Measurements from ENCODE around the gene DDHD1.
A peak's percentile ranks its signal among the peaks of the same experiment; 100 is the strongest.
"Not testable (repeated sequence)": the region's sequence is repeated elsewhere in the genome, so short reads cannot be mapped to it uniquely, and the experiment has no call there.

The DDHD1 gene

GRCh38 chr14:53152887-53153701 is at the start of gene DDHD1:
TSS of gene DDHD1 (minus strand) at chr14:53153323. CDS start at chr14:53153098, 225 bp downstream.
- DNase-seq = peak; percentile 92

GRCh38 chr14:53195949-53196348 is 42.8 kb upstream of the DDHD1 start:
- no peak for DNase-seq

- DNase-seq = no peak
Measured at GRCh38 chr14:53193193-53193592, 40.1 kb upstream of the DDHD1 start.

GRCh38 chr14:53192052-53192760 is 39.1 kb upstream of the DDHD1 start:
- no peak for DNase-seq

GRCh38 chr14:53190938-53191337 is 37.8 kb upstream of the DDHD1 start:
- DNase-seq = no peak

- DNase-seq = no peak
Measured at GRCh38 chr14:53187921-53188463, 34.9 kb upstream of the DDHD1 start.

GRCh38 chr14:53186532-53186931 is 33.4 kb upstream of the DDHD1 start:
- DNase-seq = no peak

- DNase-seq = no peak
Measured at GRCh38 chr14:53183611-53184010, 30.5 kb upstream of the DDHD1 start.

- DNase-seq = no peak
Measured at GRCh38 chr14:53183056-53183455, 29.9 kb upstream of the DDHD1 start.

- DNase-seq = not testable (repeated sequence)
Measured at GRCh38 chr14:53181463-53182081, 28.4 kb upstream of the DDHD1 start.

GRCh38 chr14:53180272-53181221 is 27.4 kb upstream of the DDHD1 start:
- DNase-seq = peak; percentile 65

GRCh38 chr14:53179486-53180005 is 26.4 kb upstream of the DDHD1 start:
- DNase-seq = not testable (repeated sequence)

GRCh38 chr14:53175375-53175774 is 22.3 kb upstream of the DDHD1 start:
- no peak for DNase-seq

- no peak for DNase-seq
Measured at GRCh38 chr14:53174918-53175317, 21.8 kb upstream of the DDHD1 start.

- DNase-seq = no peak
Measured at GRCh38 chr14:53168786-53169185, 15.7 kb upstream of the DDHD1 start.

GRCh38 chr14:53167602-53168328 is 14.6 kb upstream of the DDHD1 start:
- no peak for DNase-seq

GRCh38 chr14:53161758-53162435 is 8.8 kb upstream of the DDHD1 start:
- no peak for DNase-seq

GRCh38 chr14:53156238-53156637 is 3.1 kb upstream of the DDHD1 start:
- no peak for DNase-seq

- no peak for DNase-seq
Measured at GRCh38 chr14:53153702-53154112, 584 bp upstream of the DDHD1 start.

- peak; percentile 68 for DNase-seq
Measured at GRCh38 chr14:53152184-53152886, 788 bp downstream of the DDHD1 start.
